Kidney (tissue), 14 donors: ENCODE measurements around the gene TSN. TPM values are rescaled to one million over a fixed set of nuclear protein-coding genes. Genes with fewer than 3 reads are reported as not detected.

Experiments used
- DNase-seq, 5 donors: peaks; one replicate each; pipeline ENCODE4 v3.0.0-alpha.2; 2013 to 2020
- FAIRE-seq: peaks from 2 replicates; lab custom pipeline; 2012; peaks lifted over from hg19 to GRCh38; lab: Jason Lieb, UNC
- H3K27ac ChIP-seq, 2 donors: one replicate each; pipeline ENCODE4 v1.7.0; 2013; ENCODE audit warnings: low read depth in 2 of 2, low read length in 2 of 2, inconsistent platforms in 1 of 2
- H3K27me3 ChIP-seq: one replicate; pipeline ENCODE4 v1.7.1; 2013; ENCODE audit warnings: low read length, inconsistent platforms; ENCODE audit not compliant: control insufficient read depth, insufficient read depth
- H3K36me3 ChIP-seq, 3 donors: one replicate each; pipeline versions ENCODE4 v1.7.0 to v1.7.1; 2013; ENCODE audit warnings: low read length in 3 of 3, control low read depth in 1 of 3, inconsistent platforms in 1 of 3; ENCODE audit not compliant: insufficient read depth in 3 of 3, control insufficient read depth in 2 of 3
- H3K4me1 ChIP-seq, 3 donors: one replicate each; pipeline versions ENCODE4 v1.7.0 to v1.7.1; 2013; ENCODE audit warnings: low read length in 3 of 3, inconsistent platforms in 1 of 3, low read depth in 1 of 3; ENCODE audit not compliant: control insufficient read depth in 2 of 3, insufficient read depth in 2 of 3
- H3K4me3 ChIP-seq, 3 donors: one replicate each; pipeline versions ENCODE4 v1.7.0 to v1.8.1; 2013; ENCODE audit warnings: low read length in 3 of 3, control low read depth in 1 of 3, inconsistent platforms in 1 of 3
- H3K9ac ChIP-seq, 3 donors: one replicate each; pipeline versions ENCODE4 v1.7.0 to v1.7.1; 2013; ENCODE audit warnings: low read length in 3 of 3, control low read depth in 1 of 3, inconsistent platforms in 1 of 3
- H3K9me3 ChIP-seq, 3 donors: one replicate each; pipeline versions ENCODE4 v1.7.0 to v1.7.1; 2013; ENCODE audit warnings: low read length in 3 of 3, control low read depth in 1 of 3, inconsistent platforms in 1 of 3; ENCODE audit not compliant: control insufficient read depth in 2 of 3, insufficient read depth in 1 of 3
- intact Hi-C: fragments of 100-400 bp; cut with DNase I; formaldehyde crosslinking; loops from one replicate; pipeline ENCODE4 v1.11.1; 2022
- polyA plus RNA-seq: library from polyadenylated mRNA; stranded (reverse); fragments of 350-450 nt; fragmentation: Illumina TruSeq; extraction: RNeasy Lipid Tissue Mini Kit (QIAGEN cat#74804); gene quantifications from one replicate; pipeline ENCODE4 v1.2.3, GENCODE V29; 2014; ENCODE audit warnings: low read depth, low replicate concordance; ENCODE audit not compliant: insufficient read depth
- total RNA-seq: library from RNA; stranded (reverse); fragmentation: NEBNext Ultra II Directional; extraction: Animal tissue kit (Norgen Biotek cat#: 25700); gene quantifications from one replicate; pipeline ENCODE4 v1.2.1, GENCODE V29; 2021
- TF ChIP-seq, protein P1 (sequence below): IDR thresholded peaks from 3 replicates; pipeline ENCODE4 v1.5.1; 2012; ENCODE audit warnings: mild to moderate bottlenecking, moderate library complexity, borderline replicate concordance; ENCODE audit not compliant: insufficient read depth; ENCODE audit errors: extremely low read depth
- donor health status: control.
- donor health status: control.
- donor health status: control.
- donor health status: control.
- donor health status: control.
- donor health status: DM: yes; HTN: yes; CAD: no.
- donor health status: Normal renal cell carcinoma (clear cell type).

The TSN gene
- total and polyA plus RNA-seq, 2 donors from 2014 or later, result 37.9 to 66.1 TPM

DNA sequence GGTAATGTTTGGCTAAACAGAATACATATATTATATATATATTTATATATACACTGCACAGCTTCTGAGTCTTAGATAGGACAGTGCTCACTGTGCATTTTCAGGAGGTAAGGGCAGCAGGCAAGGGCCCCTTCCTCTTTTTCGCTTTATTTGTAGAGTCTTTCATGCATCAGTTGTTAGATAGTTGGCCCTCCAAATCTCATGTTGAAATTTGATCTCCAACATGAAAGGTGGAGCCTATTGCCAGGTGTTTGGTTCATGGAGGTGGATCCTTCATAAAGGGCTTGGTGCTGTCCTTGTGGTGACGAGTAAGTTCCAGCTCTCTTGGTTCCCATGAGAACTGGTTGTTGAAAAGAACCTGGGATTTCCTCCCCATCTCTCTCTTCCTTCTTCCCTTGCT, 48.1 kb downstream of the TSN start:
- no peak for DNase-seq
- Histone ChIP-seq H3K27me3 (no peaks in the 10 kb centered on the region), H3K9ac (no peak overlapping the region), H3K27ac (no peak overlapping the region), H3K36me3 (no peaks in the 10 kb centered on the region), H3K9me3 (peaks cover 0 to 5% (median 0%) of the 10 kb centered on the region in 3 donors), H3K4me1 (no peaks in the 10 kb centered on the region), H3K4me3 (no peak overlapping the region)
- TF ChIP-seq, protein P1, sequence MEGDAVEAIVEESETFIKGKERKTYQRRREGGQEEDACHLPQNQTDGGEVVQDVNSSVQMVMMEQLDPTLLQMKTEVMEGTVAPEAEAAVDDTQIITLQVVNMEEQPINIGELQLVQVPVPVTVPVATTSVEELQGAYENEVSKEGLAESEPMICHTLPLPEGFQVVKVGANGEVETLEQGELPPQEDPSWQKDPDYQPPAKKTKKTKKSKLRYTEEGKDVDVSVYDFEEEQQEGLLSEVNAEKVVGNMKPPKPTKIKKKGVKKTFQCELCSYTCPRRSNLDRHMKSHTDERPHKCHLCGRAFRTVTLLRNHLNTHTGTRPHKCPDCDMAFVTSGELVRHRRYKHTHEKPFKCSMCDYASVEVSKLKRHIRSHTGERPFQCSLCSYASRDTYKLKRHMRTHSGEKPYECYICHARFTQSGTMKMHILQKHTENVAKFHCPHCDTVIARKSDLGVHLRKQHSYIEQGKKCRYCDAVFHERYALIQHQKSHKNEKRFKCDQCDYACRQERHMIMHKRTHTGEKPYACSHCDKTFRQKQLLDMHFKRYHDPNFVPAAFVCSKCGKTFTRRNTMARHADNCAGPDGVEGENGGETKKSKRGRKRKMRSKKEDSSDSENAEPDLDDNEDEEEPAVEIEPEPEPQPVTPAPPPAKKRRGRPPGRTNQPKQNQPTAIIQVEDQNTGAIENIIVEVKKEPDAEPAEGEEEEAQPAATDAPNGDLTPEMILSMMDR, result no peak
- intact Hi-C loops, result no loop called here
- no peak for FAIRE-seq

DNA sequence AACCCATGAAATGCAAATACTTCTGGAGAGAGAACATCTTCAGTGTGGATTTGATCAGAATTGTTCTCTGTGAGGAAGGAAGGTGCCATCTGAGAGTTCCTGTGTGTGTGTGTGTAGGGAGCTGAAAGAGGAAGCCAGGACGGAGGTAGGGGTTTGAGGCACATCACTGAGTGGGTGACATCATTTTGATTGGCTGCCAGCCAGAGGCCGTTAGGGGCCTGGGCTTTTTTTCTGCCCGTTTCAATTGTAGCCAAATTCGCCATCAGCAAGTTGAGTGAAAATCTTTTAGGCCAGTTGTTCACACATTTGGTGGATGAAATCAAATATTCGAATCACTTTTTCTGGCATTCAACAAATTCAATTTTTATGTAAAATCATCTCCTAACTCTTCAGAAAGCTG, 48.9 kb downstream of the TSN start:
- no peak overlapping the region for H3K9ac ChIP-seq
- FAIRE-seq, result no peak

DNA sequence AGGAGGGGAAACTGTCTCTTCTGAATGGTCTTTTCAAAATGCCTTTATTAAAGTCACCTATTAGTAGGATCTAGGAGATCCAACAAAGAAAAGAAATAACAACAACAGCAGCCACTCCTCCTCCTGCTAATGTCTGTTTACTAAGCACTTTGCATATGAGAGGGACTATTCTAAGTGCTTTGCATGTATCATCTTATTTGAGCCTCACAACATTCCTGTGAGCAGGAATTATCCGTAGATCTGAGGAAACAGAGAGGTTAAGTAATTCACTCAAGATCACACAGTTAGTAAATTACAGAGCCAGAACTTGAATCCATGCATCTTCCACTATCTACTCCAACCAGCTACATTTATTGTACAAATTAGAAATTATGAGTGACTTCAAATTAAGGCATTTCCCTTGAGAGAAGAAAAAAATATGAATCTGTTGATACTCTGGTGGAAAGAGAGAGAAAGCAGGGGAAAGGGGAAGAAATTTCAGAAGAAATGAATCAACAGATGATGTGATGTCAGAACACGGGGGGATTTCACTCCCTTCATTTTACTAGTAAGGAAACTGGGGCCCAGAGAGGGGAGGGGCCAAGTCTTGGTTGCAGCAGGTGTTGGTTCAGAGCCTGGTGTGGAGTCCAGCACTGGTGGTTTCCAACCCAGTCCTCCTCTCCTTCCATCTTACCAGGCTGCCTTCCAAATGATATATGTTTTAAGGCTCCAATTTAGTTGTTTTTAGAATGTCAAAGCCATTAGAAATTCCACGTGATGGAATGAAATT, 49.7 kb downstream of the TSN start:
- no peak overlapping the region for H3K4me3 ChIP-seq
- DNase-seq (no peak), FAIRE-seq (no peak)
- no peak overlapping the region for H3K9ac ChIP-seq
- H3K27ac ChIP-seq, result no peak overlapping the region
- no peaks in the 10 kb centered on the region for H3K27me3 ChIP-seq
- TF ChIP-seq, protein P1, result no peak
- no peaks in the 10 kb centered on the region for H3K4me1 ChIP-seq
- H3K9me3 ChIP-seq, result peaks cover 0 to 5% (median 0%) of the 10 kb centered on the region in 3 donors
- intact Hi-C loops, result no loop called here
- H3K36me3 ChIP-seq, result no peaks in the 10 kb centered on the region

More for the DNA sequence above, 48.9 kb downstream of the TSN start:
- Histone ChIP-seq H3K4me3 (no peak overlapping the region), H3K36me3 (no peaks in the 10 kb centered on the region), H3K27ac (no peak overlapping the region), H3K9me3 (peaks cover 0 to 5% (median 0%) of the 10 kb centered on the region in 3 donors), H3K4me1 (no peaks in the 10 kb centered on the region), H3K27me3 (no peaks in the 10 kb centered on the region)
- TF ChIP-seq, protein P1, result no peak
- intact Hi-C loops, result no loop called here
- peak in 2 of 5 donors; percentile 29 to 53 for DNase-seq
